Stimulated activated naive CD8-positive, alpha-beta T cell treated with anti-CD3 and anti-CD28 coated beads, Interleukin-15, amount 100 ng/mL, for 72 hours (primary cell): Measurements from ENCODE around the gene BMP5.

Source experiments
- ATAC-seq: fragments of 150-1000 bp; cut with Tn5 transposase; 2 replicates; pipeline ENCODE4 v1.10.0; 2021; ENCODE audit warnings: mild to moderate bottlenecking, moderate library complexity
- DNase-seq, 2 donors: peaks; one replicate each; pipeline ENCODE4 v3.0.0; 2021 to 2022
- H3K27ac Mint-ChIP-seq, 2 donors: one replicate each; pipeline ENCODE4 v1.8.0; 2022; ENCODE audit warnings: mild to moderate bottlenecking in 2 of 2, mixed read lengths in 2 of 2, moderate library complexity in 2 of 2
- H3K27me3 Mint-ChIP-seq: one replicate; pipeline ENCODE4 v1.8.0; 2022; ENCODE audit warnings: mixed read lengths
- H3K4me1 Mint-ChIP-seq: one replicate; pipeline ENCODE4 v1.8.0; 2022; ENCODE audit warnings: mild to moderate bottlenecking, mixed read lengths
- H3K4me3 Mint-ChIP-seq, 2 donors: one replicate each; pipeline ENCODE4 v1.8.0; 2022; ENCODE audit warnings: mild to moderate bottlenecking in 2 of 2, mixed read lengths in 2 of 2, moderate library complexity in 1 of 2
- H3K9me3 Mint-ChIP-seq, 2 donors: one replicate each; pipeline ENCODE4 v1.8.0; 2022; ENCODE audit warnings: mixed read lengths in 2 of 2

The BMP5 gene

DNA sequence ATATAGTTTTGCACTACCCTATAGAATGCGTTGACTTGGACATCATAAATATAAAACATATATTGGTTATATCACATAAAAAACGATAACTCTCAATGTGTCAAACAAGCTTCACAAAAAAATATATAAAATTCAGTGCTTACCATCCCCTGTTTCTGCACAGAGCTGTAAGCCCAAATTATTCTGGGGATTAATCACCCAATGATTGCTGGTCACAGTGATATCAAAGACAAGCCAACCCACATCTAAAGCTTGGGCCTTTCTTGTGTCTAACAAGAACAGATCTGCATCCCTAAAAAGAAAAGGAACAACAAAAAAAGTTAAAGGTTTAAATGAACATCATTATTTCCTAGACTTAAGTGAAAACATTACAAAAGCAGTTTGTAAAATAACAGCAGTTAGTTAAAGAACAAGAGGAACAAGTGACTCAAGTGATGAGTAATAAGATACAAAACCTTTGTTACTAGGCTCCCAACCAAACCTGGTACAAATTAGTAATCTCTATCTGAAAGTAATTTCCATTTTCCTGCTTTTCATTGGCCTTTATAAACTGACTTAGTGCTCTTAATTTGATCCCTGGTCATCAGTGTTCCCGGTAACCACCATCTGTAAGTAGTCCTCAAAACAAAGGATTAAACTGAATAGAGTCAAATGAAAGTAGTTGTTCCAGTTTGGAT, 81.1 kb downstream of the BMP5 start:
- no peak overlapping the region for H3K4me3 Mint-ChIP-seq
- no peak overlapping the region for H3K27ac Mint-ChIP-seq
- ATAC-seq (no peak), DNase-seq (no peak)
- no peaks in the 10 kb centered on the region for H3K4me1 Mint-ChIP-seq
- no peaks in the 10 kb centered on the region for H3K27me3 Mint-ChIP-seq
- peaks cover 0 to 19% of the 10 kb centered on the region in 2 donors for H3K9me3 Mint-ChIP-seq

DNA sequence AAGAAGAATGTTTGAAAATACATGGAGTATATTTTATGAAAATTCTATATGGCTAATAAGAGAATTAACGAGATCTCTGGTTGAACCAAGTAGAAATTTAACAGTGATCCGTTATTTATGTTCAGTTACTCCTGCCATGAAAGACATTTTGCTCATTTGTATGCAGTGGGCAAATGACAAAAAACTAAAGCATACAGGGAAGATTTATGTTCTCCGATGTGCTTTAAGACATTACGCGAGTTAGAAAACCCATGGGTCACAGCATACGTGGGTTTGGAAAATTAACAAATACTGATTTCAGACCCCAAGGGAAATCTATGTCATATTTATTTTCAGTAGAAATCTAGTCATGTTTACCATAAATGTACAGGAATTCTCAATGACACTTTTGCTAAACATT, 90.1 kb downstream of the BMP5 start:
- ATAC-seq (no peak), DNase-seq (no peak)
- Mint-ChIP-seq H3K27ac (no peak overlapping the region), H3K27me3 (no peaks in the 10 kb centered on the region), H3K4me1 (no peaks in the 10 kb centered on the region), H3K9me3 (no peaks in the 10 kb centered on the region), H3K4me3 (no peak overlapping the region)

DNA sequence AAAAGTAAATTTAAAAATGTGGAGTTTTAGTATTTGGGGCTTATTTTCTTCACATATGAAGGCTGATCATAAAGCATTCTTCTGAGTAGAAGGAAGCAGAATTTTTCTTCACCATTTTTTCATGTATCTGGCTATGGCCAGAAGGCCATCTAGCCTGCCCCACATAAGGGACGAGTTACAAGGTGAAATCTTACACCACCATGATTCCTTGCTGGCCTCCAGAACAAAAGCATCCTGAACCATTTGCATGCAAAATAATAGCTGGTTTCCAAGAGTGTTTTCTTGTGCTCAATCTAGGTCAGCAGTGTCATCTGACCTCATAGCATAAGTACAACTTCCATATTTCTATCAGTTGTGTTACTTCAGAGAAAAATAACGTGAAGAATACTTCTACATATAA, 93.1 kb downstream of the BMP5 start:
- Mint-ChIP-seq H3K4me3 (no peak overlapping the region), H3K4me1 (no peaks in the 10 kb centered on the region), H3K27ac (no peak overlapping the region), H3K27me3 (no peaks in the 10 kb centered on the region), H3K9me3 (no peaks in the 10 kb centered on the region)
- DNase-seq (no peak), ATAC-seq (no peak)

DNA sequence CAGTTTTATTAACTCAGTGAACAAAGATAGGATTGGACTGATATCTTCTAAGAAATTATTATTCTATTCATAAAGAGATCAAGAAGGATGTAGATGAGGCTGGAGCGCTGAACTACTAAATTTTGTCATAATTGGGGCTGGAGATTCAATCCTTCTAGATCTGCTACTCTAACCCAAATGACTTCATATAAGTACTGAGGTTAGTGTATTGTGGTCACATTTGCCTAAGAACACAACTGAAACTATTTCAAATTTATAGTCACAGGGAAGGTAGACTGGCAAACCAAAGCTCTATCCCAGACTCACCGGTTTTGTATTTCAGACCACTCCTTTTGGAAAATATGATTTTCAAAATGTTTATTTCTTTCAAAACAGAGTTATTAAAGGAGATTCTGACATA, 96.7 kb downstream of the BMP5 start:
- no peak for ATAC-seq
- H3K27ac Mint-ChIP-seq = no peak overlapping the region
- no peak for DNase-seq
- H3K9me3 Mint-ChIP-seq = no peaks in the 10 kb centered on the region
- H3K4me1 Mint-ChIP-seq = no peaks in the 10 kb centered on the region
- H3K4me3 Mint-ChIP-seq = no peak overlapping the region
- no peaks in the 10 kb centered on the region for H3K27me3 Mint-ChIP-seq

DNA sequence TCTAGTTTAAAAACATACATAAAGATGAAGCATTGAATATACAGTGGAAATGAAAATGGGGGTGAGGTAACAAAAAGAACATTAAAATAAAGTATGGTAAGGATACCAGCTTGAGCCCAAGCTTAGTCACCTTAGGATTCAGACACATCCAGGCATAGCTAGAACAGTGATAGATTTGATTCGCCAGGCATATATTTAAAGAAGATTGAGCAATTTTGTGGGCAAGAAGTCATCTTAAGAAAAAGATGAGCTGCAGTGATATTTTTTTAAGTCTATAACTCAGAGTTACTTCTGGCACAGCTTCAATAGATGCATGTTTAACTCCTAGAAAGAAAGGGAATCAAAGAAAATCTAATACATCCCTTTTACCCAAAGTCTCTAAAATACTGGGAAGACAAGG, 97.9 kb downstream of the BMP5 start:
- H3K27me3 Mint-ChIP-seq = no peaks in the 10 kb centered on the region
- no peaks in the 10 kb centered on the region for H3K4me1 Mint-ChIP-seq
- ATAC-seq = no peak
- DNase-seq = no peak
- no peaks in the 10 kb centered on the region for H3K9me3 Mint-ChIP-seq
- no peak overlapping the region for H3K4me3 Mint-ChIP-seq
- no peak overlapping the region for H3K27ac Mint-ChIP-seq

DNA sequence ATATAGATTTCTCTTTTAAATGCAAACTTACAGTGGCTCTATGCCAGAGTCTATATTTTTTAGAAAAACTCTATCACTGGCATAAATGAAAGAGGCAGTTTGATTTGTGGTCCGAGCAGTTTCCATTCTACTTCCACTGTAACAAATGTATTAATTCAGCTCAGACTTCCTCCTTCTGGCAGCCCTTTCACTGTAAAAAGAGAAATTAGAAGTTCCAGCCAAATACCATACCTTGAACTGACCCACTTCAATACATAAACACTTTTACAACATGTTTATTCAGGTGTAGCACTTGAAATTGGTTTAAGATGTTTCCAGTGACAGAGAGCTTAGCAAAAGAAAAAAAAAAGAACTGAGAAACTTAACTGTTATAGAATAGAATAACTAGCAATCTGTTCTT, 99.3 kb downstream of the BMP5 start:
- no peak overlapping the region for H3K27ac Mint-ChIP-seq
- ATAC-seq (no peak), DNase-seq (no peak)
- H3K4me3 Mint-ChIP-seq = no peak overlapping the region
- no peaks in the 10 kb centered on the region for H3K4me1 Mint-ChIP-seq
- no peaks in the 10 kb centered on the region for H3K9me3 Mint-ChIP-seq
- H3K27me3 Mint-ChIP-seq = no peaks in the 10 kb centered on the region

DNA sequence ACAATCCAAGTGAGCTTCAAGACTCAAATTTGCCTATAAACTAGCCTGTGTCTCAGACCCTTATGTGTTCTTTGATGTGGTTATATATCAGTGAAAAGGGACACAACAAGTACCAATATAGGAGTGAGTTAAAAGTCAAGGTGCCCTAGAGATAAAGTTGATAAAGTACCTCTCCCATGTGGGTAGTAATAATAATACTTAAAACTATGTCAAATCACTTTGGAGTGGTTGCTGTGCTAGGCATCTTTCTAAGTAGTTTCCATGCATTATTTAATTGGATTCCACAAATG, 100.4 kb downstream of the BMP5 start:
- H3K27me3 Mint-ChIP-seq = no peaks in the 10 kb centered on the region
- no peak overlapping the region for H3K27ac Mint-ChIP-seq
- no peak for ATAC-seq
- no peak overlapping the region for H3K4me3 Mint-ChIP-seq
- DNase-seq = no peak
- H3K9me3 Mint-ChIP-seq = no peaks in the 10 kb centered on the region
- no peaks in the 10 kb centered on the region for H3K4me1 Mint-ChIP-seq

DNA sequence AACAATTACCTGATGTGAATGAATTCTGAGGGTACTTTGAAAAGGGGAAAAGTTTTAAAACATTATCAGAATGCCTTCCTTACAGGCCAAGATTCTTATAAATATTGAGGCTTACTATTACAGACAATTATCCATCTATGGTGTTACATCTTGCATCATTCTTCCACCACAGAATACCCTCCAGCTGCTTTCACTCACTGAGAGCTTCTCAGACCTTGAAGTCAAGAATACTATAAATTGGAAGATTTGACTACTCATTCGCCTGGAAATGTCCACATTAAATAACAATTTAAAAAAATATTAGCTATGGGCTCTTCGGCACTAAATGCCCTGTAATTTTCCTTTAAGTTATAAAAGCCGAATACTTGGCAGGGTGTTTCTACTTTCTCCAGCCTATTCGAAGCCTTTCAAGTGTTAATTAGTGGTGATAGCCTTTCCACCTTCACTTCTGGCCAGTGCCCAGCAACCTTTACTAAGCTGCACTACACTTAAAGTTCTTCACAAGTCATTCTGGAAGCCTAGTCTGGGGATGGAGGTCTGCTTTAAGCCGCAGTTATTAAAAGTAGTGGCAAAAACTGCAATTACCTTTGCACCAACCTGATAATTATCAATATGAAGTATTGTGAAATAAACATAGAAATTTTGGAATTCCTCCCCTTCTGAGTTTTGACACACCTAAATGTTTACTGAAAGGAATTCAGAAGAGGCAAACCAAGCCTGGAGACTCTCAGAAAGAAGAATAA, 100.9 kb downstream of the BMP5 start:
- no peak for ATAC-seq

DNA sequence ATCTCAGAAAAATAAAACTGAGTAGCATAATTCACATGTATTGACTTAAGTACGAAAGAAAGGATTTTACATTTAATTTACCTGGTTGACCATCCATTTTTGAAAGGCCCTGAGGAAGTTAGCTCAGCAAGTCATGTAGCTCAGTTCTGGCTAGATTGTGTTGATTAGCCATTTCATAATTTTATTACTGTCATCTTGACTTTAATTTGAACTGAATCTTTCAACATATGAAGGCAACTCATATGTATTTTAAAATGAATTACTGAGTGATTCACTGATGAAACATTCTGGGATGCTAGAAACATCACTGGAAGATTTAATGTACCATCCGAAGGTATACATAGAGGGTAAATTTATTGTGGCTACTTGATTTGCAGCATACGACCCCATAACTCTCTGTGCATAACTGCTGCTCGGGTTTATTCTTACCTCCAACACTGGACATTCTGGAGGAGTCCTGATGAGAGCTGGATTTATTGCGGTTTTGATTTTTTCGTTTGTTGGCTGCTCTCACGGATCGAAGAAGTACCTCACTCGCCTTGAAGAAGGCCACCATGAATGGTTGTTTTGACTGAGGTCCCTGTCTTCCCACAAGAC, 101.7 kb downstream of the BMP5 start:
- Mint-ChIP-seq H3K27ac (no peak overlapping the region), H3K27me3 (no peaks in the 10 kb centered on the region), H3K9me3 (no peaks in the 10 kb centered on the region), H3K4me3 (no peak overlapping the region), H3K4me1 (no peaks in the 10 kb centered on the region)
- ATAC-seq = no peak
- DNase-seq = no peak

More for the DNA sequence above, 100.9 kb downstream of the BMP5 start:
- no peak overlapping the region for H3K27ac Mint-ChIP-seq
- no peak overlapping the region for H3K4me3 Mint-ChIP-seq
- no peaks in the 10 kb centered on the region for H3K4me1 Mint-ChIP-seq
- H3K9me3 Mint-ChIP-seq = no peaks in the 10 kb centered on the region
- H3K27me3 Mint-ChIP-seq = no peaks in the 10 kb centered on the region
- no peak for DNase-seq

DNA sequence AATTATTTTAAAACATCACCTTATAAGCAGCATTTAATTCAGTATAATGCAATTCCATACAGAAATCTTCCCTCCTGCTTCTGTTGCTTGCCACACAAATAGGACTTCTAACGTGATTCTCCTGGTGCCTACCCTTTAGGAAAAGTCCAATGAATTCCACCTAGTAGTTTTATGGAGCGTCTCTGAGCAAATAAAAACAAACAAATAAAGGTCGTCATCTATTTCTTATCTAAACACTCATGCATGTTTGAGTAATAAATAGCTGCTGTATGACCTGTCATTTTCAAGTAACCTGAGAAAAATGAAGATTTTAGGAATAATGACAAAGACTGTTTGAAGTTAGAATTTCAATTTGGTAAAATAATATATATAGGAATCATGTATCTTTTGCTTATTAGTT, 102.7 kb downstream of the BMP5 start:
- no peaks in the 10 kb centered on the region for H3K9me3 Mint-ChIP-seq
- no peak for ATAC-seq
- DNase-seq = no peak
- no peak overlapping the region for H3K4me3 Mint-ChIP-seq
- no peak overlapping the region for H3K27ac Mint-ChIP-seq
- H3K4me1 Mint-ChIP-seq = no peaks in the 10 kb centered on the region
- H3K27me3 Mint-ChIP-seq = no peaks in the 10 kb centered on the region

DNA sequence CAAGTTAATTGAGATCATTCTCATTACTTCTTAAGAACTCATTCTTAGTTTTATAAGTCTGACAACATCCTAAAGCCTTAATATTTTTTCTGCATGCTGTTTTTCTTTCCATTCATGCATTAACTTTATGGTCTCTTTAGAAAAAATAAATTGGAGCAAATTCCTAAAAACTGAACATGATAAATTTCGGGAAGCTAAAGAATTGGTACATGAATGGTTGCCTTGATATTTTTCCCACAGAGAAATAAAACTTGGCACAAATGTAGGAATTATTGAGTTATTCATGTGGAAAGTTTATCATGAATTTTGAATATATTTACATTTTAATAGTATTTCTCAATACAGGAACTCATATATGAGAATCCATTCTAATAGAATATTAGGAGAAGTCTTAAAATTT, 115.9 kb downstream of the BMP5 start:
- no peaks in the 10 kb centered on the region for H3K4me1 Mint-ChIP-seq
- ATAC-seq = no peak
- no peak overlapping the region for H3K27ac Mint-ChIP-seq
- DNase-seq = no peak
- peaks cover 8 to 9% of the 10 kb centered on the region in 2 donors for H3K9me3 Mint-ChIP-seq
- H3K27me3 Mint-ChIP-seq = no peaks in the 10 kb centered on the region
- no peak overlapping the region for H3K4me3 Mint-ChIP-seq

DNA sequence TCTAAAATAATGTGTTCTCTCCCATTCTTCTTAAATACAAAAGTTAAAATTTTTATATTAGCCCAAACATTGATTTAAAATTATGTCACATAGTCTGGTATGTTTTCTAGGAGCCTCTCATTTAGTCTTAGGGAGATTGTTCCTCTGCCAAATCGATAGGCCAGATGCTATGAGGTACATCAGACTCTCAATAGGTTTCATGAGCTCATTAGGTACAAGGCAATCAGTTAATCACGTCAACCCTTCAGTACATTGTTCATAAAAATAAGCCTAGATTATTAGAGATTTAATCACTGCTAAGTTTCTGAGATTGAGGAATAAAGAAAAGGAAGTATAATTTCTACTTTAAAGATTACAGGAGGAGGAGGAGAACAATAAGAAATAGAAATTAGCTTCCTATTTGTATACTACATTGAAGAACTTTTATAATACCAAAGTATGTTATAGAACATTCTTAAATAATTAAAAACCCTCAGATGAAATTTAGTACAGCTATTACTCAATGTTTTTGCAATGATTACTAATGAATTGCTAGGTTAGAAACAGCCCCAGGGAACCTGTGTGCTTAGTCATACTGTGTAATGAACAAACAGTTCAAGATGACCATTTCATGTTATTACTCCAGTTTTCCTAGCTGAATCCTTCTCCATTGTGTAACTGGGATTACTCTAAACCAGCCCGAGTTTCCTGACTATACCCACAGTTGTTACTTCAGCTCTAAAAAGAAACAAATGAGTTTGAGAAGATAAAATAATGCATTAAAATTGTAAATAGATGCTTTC, 117.0 kb downstream of the BMP5 start:
- Mint-ChIP-seq H3K4me1 (no peaks in the 10 kb centered on the region), H3K27ac (no peak overlapping the region), H3K9me3 (peaks cover 8 to 9% of the 10 kb centered on the region in 2 donors), H3K4me3 (no peak overlapping the region), H3K27me3 (no peaks in the 10 kb centered on the region)
- DNase-seq (no peak), ATAC-seq (no peak)

DNA sequence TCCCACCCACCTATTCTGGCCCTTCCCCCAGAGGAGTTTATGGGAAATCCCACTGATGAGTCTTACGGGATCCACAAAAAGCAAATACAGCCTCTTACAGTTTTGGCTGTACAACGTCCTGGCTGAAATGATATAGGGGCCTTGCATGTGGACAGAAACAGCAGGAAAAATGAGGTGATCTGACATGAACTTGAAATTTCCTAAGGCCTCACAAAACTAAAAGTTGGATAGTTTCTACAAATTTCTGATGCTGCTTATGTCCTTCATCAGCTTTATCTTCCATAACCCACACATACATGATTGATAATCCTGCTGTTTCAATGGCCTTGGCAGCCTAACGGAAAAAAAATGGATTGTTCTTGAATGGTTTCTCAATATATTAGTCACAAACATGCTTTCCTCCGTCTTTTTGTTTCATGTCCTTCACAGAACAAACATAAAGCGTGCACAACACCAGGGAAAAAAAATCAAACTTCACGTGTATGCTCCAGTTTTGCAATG, 118.8 kb downstream of the BMP5 start:
- Mint-ChIP-seq H3K4me1 (no peaks in the 10 kb centered on the region), H3K4me3 (no peak overlapping the region), H3K27ac (no peak overlapping the region), H3K9me3 (peaks cover 6 to 7% of the 10 kb centered on the region in 2 donors), H3K27me3 (no peaks in the 10 kb centered on the region)
- ATAC-seq (no peak), DNase-seq (no peak)

DNA sequence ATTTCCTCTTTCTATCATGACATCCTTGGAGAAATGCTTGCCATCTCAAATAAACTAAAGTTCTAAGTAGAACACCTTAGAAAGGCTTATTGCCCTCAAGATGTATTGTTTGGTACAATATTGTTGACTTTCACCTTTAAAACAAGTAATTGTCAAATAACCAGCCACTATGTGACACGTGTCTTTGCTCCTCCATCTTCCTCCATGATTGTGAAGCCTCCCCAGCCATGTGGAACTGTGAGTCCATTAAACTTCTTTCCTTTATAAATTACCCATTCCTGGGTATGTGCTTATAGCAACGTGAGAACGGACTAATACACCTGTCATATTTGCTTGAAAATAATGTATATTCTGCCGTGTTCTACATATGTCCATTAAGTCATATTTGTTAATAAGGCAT, 126.5 kb downstream of the BMP5 start:
- DNase-seq (no peak), ATAC-seq (no peak)
- Mint-ChIP-seq H3K4me1 (no peaks in the 10 kb centered on the region), H3K4me3 (no peak overlapping the region), H3K27me3 (no peaks in the 10 kb centered on the region), H3K27ac (no peak overlapping the region), H3K9me3 (peaks cover 14 to 29% of the 10 kb centered on the region in 2 donors)

DNA sequence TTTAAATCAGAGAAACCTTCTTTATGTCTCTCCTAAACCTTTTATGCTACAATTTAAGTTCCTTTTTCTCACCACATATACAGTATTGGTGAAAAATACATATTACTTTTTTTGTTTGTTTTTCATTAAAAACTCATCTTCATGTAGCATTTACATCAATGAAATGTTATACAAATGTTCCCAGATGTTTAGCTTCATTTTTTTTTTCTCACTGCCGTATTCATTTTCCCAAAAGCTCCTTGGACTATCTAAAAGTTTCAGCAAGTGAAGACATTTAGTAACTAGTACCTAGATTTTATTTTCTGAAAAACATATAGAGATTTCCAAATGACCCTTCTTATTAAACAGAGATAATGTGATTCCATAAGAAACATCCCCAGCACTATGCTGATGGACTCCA, 128.9 kb downstream of the BMP5 start:
- ATAC-seq (no peak), DNase-seq (no peak)
- Mint-ChIP-seq H3K4me3 (no peak overlapping the region), H3K27me3 (no peaks in the 10 kb centered on the region), H3K4me1 (no peaks in the 10 kb centered on the region), H3K9me3 (peaks cover 14 to 36% of the 10 kb centered on the region in 2 donors), H3K27ac (no peak overlapping the region)

DNA sequence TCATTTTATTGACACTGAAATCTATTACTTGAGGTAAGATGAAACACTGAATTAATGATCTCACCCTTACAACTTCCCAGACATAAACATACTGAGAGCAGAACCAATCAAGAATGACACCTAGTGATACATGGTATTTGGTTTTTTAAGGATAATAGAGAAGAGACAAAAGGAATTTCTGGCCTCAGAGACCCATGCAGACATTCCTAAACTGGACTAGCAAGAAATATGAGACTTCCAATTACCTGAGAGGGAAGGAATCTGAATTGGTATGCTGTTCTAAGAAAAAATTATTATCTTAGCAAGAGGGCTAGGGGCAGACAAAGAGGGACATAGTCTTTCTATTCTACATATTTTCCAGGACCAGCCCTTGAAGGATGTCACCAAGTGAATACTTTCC, 141.1 kb downstream of the BMP5 start:
- Mint-ChIP-seq H3K4me3 (no peak overlapping the region), H3K27me3 (no peaks in the 10 kb centered on the region), H3K9me3 (peaks cover 16 to 20% of the 10 kb centered on the region in 2 donors), H3K27ac (no peak overlapping the region), H3K4me1 (no peaks in the 10 kb centered on the region)
- ATAC-seq = no peak
- no peak for DNase-seq
